ENCODE measurements around the gene RLBP1. TPM values are rescaled to one million over a fixed set of nuclear protein-coding genes. Genes with fewer than 3 reads are reported as not detected.

The RLBP1 gene
- total and polyA plus RNA-seq, 2 experiments from 2014 or later, result not detected

GRCh38 chr15:89178307-89178977, 42.9 kb downstream of the RLBP1 start:
- no peak overlapping the region for H3K4me2 ChIP-seq
- no peaks in the 10 kb centered on the region for H3K9me3 ChIP-seq (ENCODE audit: low read depth)
- 80% methylated on average over 11 of the region's 11 CpGs for WGBS (ENCODE audit: low lambda C conversion rate, missing lambda C conversion rate)
- no peaks in the 10 kb centered on the region for H3K9me2 ChIP-seq (replicated peaks; ENCODE audit: insufficient read depth)
- no peak overlapping the region for H2AFZ ChIP-seq
- DNase-seq (ENCODE audit: low spot score), result no peak
- no peaks in the 10 kb centered on the region for H3K36me3 ChIP-seq (replicated peaks; ENCODE audit: insufficient read depth, low read depth)
- no peak overlapping the region for H3K4me3 ChIP-seq
- peaks cover 4% of the 10 kb centered on the region for H3K4me1 ChIP-seq (ENCODE audit: insufficient read depth)
- no peaks in the 10 kb centered on the region for H3K27me3 ChIP-seq
- TF ChIP-seq EZH2 (IDR thresholded peaks at IDR 0.05; ENCODE audit: borderline replicate concordance) (no peak), EZH2phosphoT487 (IDR thresholded peaks at IDR 0.05; ENCODE audit: low read depth, severe bottlenecking, unreplicated experiment) (no peak), CTCF (IDR thresholded peaks at IDR 0.05; ENCODE audit: poor library complexity) (no peak)
- H3K79me2 ChIP-seq, result no peaks in the 10 kb centered on the region
- no peak overlapping the region for H3K27ac ChIP-seq
- no peaks in the 10 kb centered on the region for H4K20me1 ChIP-seq (ENCODE audit: insufficient read depth, poor library complexity, severe bottlenecking)

GRCh38 chr15:89177633-89178306, 43.6 kb downstream of the RLBP1 start:
- WGBS (ENCODE audit: low lambda C conversion rate, missing lambda C conversion rate), result 15% methylated on average over 6 of the region's 6 CpGs
- H3K27ac ChIP-seq, result no peak overlapping the region
- peak; percentile 81 for DNase-seq (ENCODE audit: low spot score)

GRCh38 chr15:89177116-89177515, 44.3 kb downstream of the RLBP1 start:
- DNase-seq (ENCODE audit: low spot score), result no peak
- WGBS (ENCODE audit: low lambda C conversion rate, missing lambda C conversion rate), result 99% methylated on average over 12 of the region's 12 CpGs
- Histone ChIP-seq H3K36me3 (replicated peaks; ENCODE audit: insufficient read depth, low read depth) (no peaks in the 10 kb centered on the region), H3K9me3 (ENCODE audit: low read depth) (no peaks in the 10 kb centered on the region), H3K4me2 (no peak overlapping the region), H3K9me2 (replicated peaks; ENCODE audit: insufficient read depth) (no peaks in the 10 kb centered on the region), H3K4me3 (no peak overlapping the region), H4K20me1 (ENCODE audit: insufficient read depth, poor library complexity, severe bottlenecking) (no peaks in the 10 kb centered on the region), H3K4me1 (ENCODE audit: insufficient read depth) (peaks cover 4% of the 10 kb centered on the region), H3K27me3 (no peaks in the 10 kb centered on the region), H3K27ac (no peak overlapping the region), H2AFZ (no peak overlapping the region), H3K79me2 (no peaks in the 10 kb centered on the region)
- TF ChIP-seq EZH2 (IDR thresholded peaks at IDR 0.05; ENCODE audit: borderline replicate concordance) (no peak), CTCF (IDR thresholded peaks at IDR 0.05; ENCODE audit: poor library complexity) (no peak), EZH2phosphoT487 (IDR thresholded peaks at IDR 0.05; ENCODE audit: low read depth, severe bottlenecking, unreplicated experiment) (no peak)

More at GRCh38 chr15:89177633-89178306, 43.6 kb downstream of the RLBP1 start:
- Histone ChIP-seq H3K9me3 (ENCODE audit: low read depth) (no peaks in the 10 kb centered on the region), H4K20me1 (ENCODE audit: insufficient read depth, poor library complexity, severe bottlenecking) (no peaks in the 10 kb centered on the region), H2AFZ (no peak overlapping the region), H3K9me2 (replicated peaks; ENCODE audit: insufficient read depth) (no peaks in the 10 kb centered on the region), H3K4me1 (ENCODE audit: insufficient read depth) (peaks cover 4% of the 10 kb centered on the region), H3K4me2 (no peak overlapping the region), H3K79me2 (no peaks in the 10 kb centered on the region), H3K27me3 (no peaks in the 10 kb centered on the region), H3K36me3 (replicated peaks; ENCODE audit: insufficient read depth, low read depth) (no peaks in the 10 kb centered on the region), H3K4me3 (no peak overlapping the region)
- TF ChIP-seq EZH2 (IDR thresholded peaks at IDR 0.05; ENCODE audit: borderline replicate concordance) (no peak), CTCF (IDR thresholded peaks at IDR 0.05; ENCODE audit: poor library complexity) (peak; percentile 97)
